Measurements from ENCODE around the gene FOXN1. TPM values are rescaled to one million over a fixed set of nuclear protein-coding genes. Genes with fewer than 3 reads are reported as not detected.

FOXN1 gene
- total and polyA plus RNA-seq, 10 of the 15 experiments (the other 5 are each of a cell fraction or from before 2014, with no cell fraction given): not detected

GRCh38 chr17:28526381-28526780, 20.2 kb downstream of the FOXN1 start (continued):
- TF ChIP-seq PBX3 (IDR thresholded peaks at IDR 0.05; ENCODE audit: insufficient replicate concordance, low read depth, low read length) (no peak), SUZ12 (IDR thresholded peaks at IDR 0.05; ENCODE audit: unreplicated experiment) (no peak), CREM (IDR thresholded peaks at IDR 0.05; ENCODE audit: low read depth) (no peak), NRF1 (conservative IDR thresholded peaks at IDR 0.05; ENCODE audit: low read depth, low read length) (no peak)

- in situ Hi-C loops (cut with MboI): no loop called here
- no peak overlapping the region for H3K9ac ChIP-seq (ENCODE audit: control insufficient read depth, insufficient read depth, low read length)
- FAIRE-seq: no peak
- ChIA-PET POLR2A (no interaction called here), RAD21 (ENCODE audit: unreplicated experiment) (no interaction called here), CTCF (interaction anchor here (1.5 to 1.6 kb wide), 2 partner anchors 14 to 30 kb away, joined by 4 to 6 read pairs; no protein-coding TSS in a partner anchor), SMC1A (ENCODE audit: uncharacterized antibody, unreplicated experiment) (no interaction called here)
- no peaks in the 10 kb centered on the region for H3K9me3 ChIP-seq (replicated peaks; ENCODE audit: control insufficient read depth, insufficient read depth, low read length)
- H3K4me3 ChIP-seq: no peak overlapping the region
- 38% methylated on average over 2 of the region's 2 CpGs for WGBS (ENCODE audit: insufficient coverage, insufficient replicate concordance, low lambda C conversion rate, missing lambda C conversion rate)
- no peak overlapping the region for H3K4me2 ChIP-seq (ENCODE audit: control insufficient read depth, insufficient read depth)
- no peaks in the 10 kb centered on the region; a peak in 1 of 4 replicates for H3K27me3 ChIP-seq (replicated peaks in 1 of 2; ENCODE audit: control insufficient read depth in 2 of 2, insufficient read depth in 2 of 2, low read length in 1 of 2)
- H3K27ac ChIP-seq (ENCODE audit: control insufficient read depth, insufficient read depth): no peak overlapping the region
- H3K79me2 ChIP-seq (ENCODE audit: control insufficient read depth, insufficient read depth, low read length): no peaks in the 10 kb centered on the region
- H4K20me1 ChIP-seq (ENCODE audit: control insufficient read depth, insufficient read depth): no peaks in the 10 kb centered on the region
- TF ChIP-seq ZNF24 (IDR thresholded peaks at IDR 0.05) (no peak), NFXL1 (IDR thresholded peaks at IDR 0.05; ENCODE audit: borderline replicate concordance) (no peak), POLR2AphosphoS2 (IDR thresholded peaks at IDR 0.05; ENCODE audit: low read depth, low read length) (no peak), NBN (IDR thresholded peaks at IDR 0.05) (no peak), ZZZ3 (IDR thresholded peaks at IDR 0.05; ENCODE audit: control insufficient read depth, insufficient read length, low read depth) (no peak), BCL11A (IDR thresholded peaks at IDR 0.05; ENCODE audit: low read depth, low read length) (no peak), HDAC6 (IDR thresholded peaks at IDR 0.05; ENCODE audit: unreplicated experiment) (no peak), IRF5 (IDR thresholded peaks at IDR 0.05; ENCODE audit: borderline replicate concordance) (no peak), ESRRA (IDR thresholded peaks at IDR 0.05; ENCODE audit: low read length) (no peak), POLR2AphosphoS5 (IDR thresholded peaks at IDR 0.05; ENCODE audit: low read length) (no peak), ZNF217 (IDR thresholded peaks at IDR 0.05) (no peak), FOXK2 (IDR thresholded peaks at IDR 0.05) (no peak), SUPT20H (IDR thresholded peaks at IDR 0.05; ENCODE audit: borderline replicate concordance, control insufficient read depth, low read depth, low read length) (no peak), NRF1 (conservative IDR thresholded peaks at IDR 0.05; ENCODE audit: low read depth, low read length) (no peak), POLR2A (IDR thresholded peaks at IDR 0.05; ENCODE audit: low read depth, low read length) (no peak), RUNX3 (IDR thresholded peaks at IDR 0.05; ENCODE audit: low read length) (no peak), NFIC (IDR thresholded peaks at IDR 0.05; ENCODE audit: low read depth, low read length) (no peak)
- H2AFZ ChIP-seq (ENCODE audit: control insufficient read depth, low read depth, low read length): no peak overlapping the region
- H3K36me3 ChIP-seq (ENCODE audit: control insufficient read depth in 2 of 2, insufficient read depth in 2 of 2, low read length in 1 of 2): no peaks in the 10 kb centered on the region; a peak in 1 of 4 replicates
- BruUV-seq (replicated peaks): no TSS peak
- ATAC-seq: no peak
- DNase-seq (ENCODE audit: low read depth, low spot score): no peak
- intact Hi-C loops (cut with micrococcal nuclease; ENCODE audit: unreplicated experiment): no loop called here
- H3K4me1 ChIP-seq (ENCODE audit: control insufficient read depth, insufficient read depth, low read length): no peaks in the 10 kb centered on the region
Observed at GRCh38 chr17:28527181-28527681, 21.1 kb downstream of the FOXN1 start.

All from GM12878 (cell line).